Ovary (tissue), 9 donors: ENCODE measurements around the gene TMEM132D. TPM values are rescaled to one million over a fixed set of nuclear protein-coding genes. Genes with fewer than 3 reads are reported as not detected.

Experiments used
- DNase-seq, 5 donors: peaks; one replicate each; pipeline ENCODE4 v3.0.0-alpha.2; 2019 to 2020
- H3K27ac ChIP-seq, 2 donors: fragments of 200-600 bp; one replicate each; pipeline versions ENCODE4 v1.5.1 to v1.8.0; 2019 to 2022
- H3K27me3 ChIP-seq: fragments of 200-600 bp; one replicate; pipeline ENCODE4 v1.8.0; 2022
- H3K36me3 ChIP-seq: fragments of 200-600 bp; sonication (generic); one replicate; pipeline ENCODE4 v1.5.1; 2019
- H3K4me1 ChIP-seq: one replicate; pipeline ENCODE4 v1.8.1; 2013; ENCODE audit warnings: mild to moderate bottlenecking, moderate library complexity; ENCODE audit not compliant: insufficient read depth
- H3K4me3 ChIP-seq: fragments of 200-600 bp; sonication (generic); one replicate; pipeline ENCODE4 v1.5.1; 2017
- H3K9me3 ChIP-seq, 2 donors: fragments of 200-600 bp in 1 of 2; sonication (generic) in 1 of 2; one replicate each; pipeline versions ENCODE4 v1.5.1 to v1.8.1; 2013 to 2019; ENCODE audit warnings: mild to moderate bottlenecking in 1 of 2, moderate library complexity in 1 of 2
- EP300 ChIP-seq: sonication (generic); formaldehyde crosslinking; IDR thresholded peaks from one replicate; pipeline ENCODE4 v1.6.1; 2017; ENCODE audit warnings: antibody characterized with exemption
- POLR2A ChIP-seq: fragments of 450-650 bp; IDR thresholded peaks from one replicate; pipeline ENCODE4 v1.6.1; 2017; ENCODE audit warnings: antibody characterized with exemption, mild to moderate bottlenecking, moderate library complexity
- WGBS, 3 donors: extraction: QIAGEN DNeasy Blood & Tissue Kit in 1 of 3; methylation state at CpG; one replicate each; pipeline versions ENCODE4 v1.1.5 to v1.1.7; 2013 to 2017; 5-methylcytosine and 5-hydroxymethylcytosine counted together
- intact Hi-C, 4 donors: fragments of 100-400 bp; cut with DNase I; formaldehyde crosslinking; loops; one replicate each; pipeline versions ENCODE4 v1.11.0 to v1.15.1; 2022 to 2023
- polyA plus RNA-seq, 2 donors: library from polyadenylated mRNA; stranded (reverse); fragments of 200-250 nt in 1 of 2; fragments of 350-450 nt in 1 of 2; fragmentation: Illumina TruSeq in 1 of 2; extraction: RNeasy Lipid Tissue Mini Kit (QIAGEN cat#74804) in 1 of 2; gene quantifications; one replicate each; pipeline ENCODE4 v1.2.3, GENCODE V29; 2013 to 2014
- total RNA-seq, 7 donors: library from RNA; depleted of rRNA in 2 of 7; stranded (reverse); fragments of >200 nt in 2 of 7; fragmentation: NEBNext Ultra II Directional in 3 of 7; extraction: Animal tissue kit (Norgen Biotek cat#: 25700) in 3 of 7; gene quantifications; one replicate each; pipeline versions ENCODE4 v1.1.0 to v1.2.4, GENCODE V29; 2016 to 2023
- TF ChIP-seq, protein P1 (sequence below), 3 donors: fragments of 450-650 bp in 2 of 3; fragments of 200-600 bp in 1 of 3; IDR thresholded peaks; one replicate each; pipeline versions ENCODE4 v1.5.1 to v1.8.0; 2016 to 2022; ENCODE audit warnings: antibody characterized with exemption in 3 of 3, mild to moderate bottlenecking in 1 of 3
- donor health status: DM: no; HTN: no; CAD: no; lungs with moderate emphysema.
- donor health status: DM: no; HTN: no; CAD: no.
- donor health status: Bipolar disorder and iron deficiency.
- donor health status: DM: yes; HTN: yes; CAD: no.
- donor health status: DM: no; HTN: no; CAD: no.
- donor health status: DM: yes; HTN: yes; CAD: no.

Gene TMEM132D
- total and polyA plus RNA-seq, 9 donors: 0.04 TPM; not detected in 8

GRCh38 chr12:129213551-129213950 is 690.3 kb downstream of the TMEM132D start:
- no peaks in the 10 kb centered on the region for H3K4me1 ChIP-seq
- H3K27ac ChIP-seq: no peak overlapping the region
- no peak for DNase-seq
- H3K4me3 ChIP-seq: no peak overlapping the region
- H3K9me3 ChIP-seq: no peaks in the 10 kb centered on the region
- H3K27me3 ChIP-seq: no peaks in the 10 kb centered on the region
- no peaks in the 10 kb centered on the region for H3K36me3 ChIP-seq
- WGBS, 3 donors: 62 to 77% (median 66%) methylated on average over 4 of the region's 4 CpGs
- intact Hi-C loops: no loop called here
- TF ChIP-seq, protein P1, sequence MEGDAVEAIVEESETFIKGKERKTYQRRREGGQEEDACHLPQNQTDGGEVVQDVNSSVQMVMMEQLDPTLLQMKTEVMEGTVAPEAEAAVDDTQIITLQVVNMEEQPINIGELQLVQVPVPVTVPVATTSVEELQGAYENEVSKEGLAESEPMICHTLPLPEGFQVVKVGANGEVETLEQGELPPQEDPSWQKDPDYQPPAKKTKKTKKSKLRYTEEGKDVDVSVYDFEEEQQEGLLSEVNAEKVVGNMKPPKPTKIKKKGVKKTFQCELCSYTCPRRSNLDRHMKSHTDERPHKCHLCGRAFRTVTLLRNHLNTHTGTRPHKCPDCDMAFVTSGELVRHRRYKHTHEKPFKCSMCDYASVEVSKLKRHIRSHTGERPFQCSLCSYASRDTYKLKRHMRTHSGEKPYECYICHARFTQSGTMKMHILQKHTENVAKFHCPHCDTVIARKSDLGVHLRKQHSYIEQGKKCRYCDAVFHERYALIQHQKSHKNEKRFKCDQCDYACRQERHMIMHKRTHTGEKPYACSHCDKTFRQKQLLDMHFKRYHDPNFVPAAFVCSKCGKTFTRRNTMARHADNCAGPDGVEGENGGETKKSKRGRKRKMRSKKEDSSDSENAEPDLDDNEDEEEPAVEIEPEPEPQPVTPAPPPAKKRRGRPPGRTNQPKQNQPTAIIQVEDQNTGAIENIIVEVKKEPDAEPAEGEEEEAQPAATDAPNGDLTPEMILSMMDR (IDR thresholded peaks at IDR 0.05): no peak
- no peak for TF ChIP-seq POLR2A
- no peak for TF ChIP-seq EP300

- Histone ChIP-seq H3K4me3 (no peak overlapping the region), H3K27me3 (no peaks in the 10 kb centered on the region), H3K27ac (no peak overlapping the region), H3K4me1 (no peaks in the 10 kb centered on the region), H3K9me3 (no peaks in the 10 kb centered on the region), H3K36me3 (no peaks in the 10 kb centered on the region)
- WGBS, 3 donors: 60 to 67% (median 61%) methylated on average over 11 of the region's 11 CpGs
- TF ChIP-seq POLR2A (no peak), EP300 (no peak)
- TF ChIP-seq, protein P1 (IDR thresholded peaks at IDR 0.05): no peak
- no peak for DNase-seq
- intact Hi-C loops: no loop called here
Observed at GRCh38 chr12:129211862-129212630, 691.8 kb downstream of the TMEM132D start.

GRCh38 chr12:129208566-129208965 is 695.3 kb downstream of the TMEM132D start:
- no peaks in the 10 kb centered on the region for H3K36me3 ChIP-seq
- H3K27ac ChIP-seq: no peak overlapping the region
- DNase-seq: no peak
- no peaks in the 10 kb centered on the region for H3K4me1 ChIP-seq
- intact Hi-C loops: no loop called here
- H3K4me3 ChIP-seq: no peak overlapping the region
- H3K27me3 ChIP-seq: no peaks in the 10 kb centered on the region
- H3K9me3 ChIP-seq: no peaks in the 10 kb centered on the region
- TF ChIP-seq EP300 (no peak), POLR2A (no peak)
- TF ChIP-seq, protein P1 (IDR thresholded peaks at IDR 0.05): no peak
- 50 to 60% (median 59%) methylated on average over 9 of the region's 9 CpGs for WGBS, 3 donors

DNA sequence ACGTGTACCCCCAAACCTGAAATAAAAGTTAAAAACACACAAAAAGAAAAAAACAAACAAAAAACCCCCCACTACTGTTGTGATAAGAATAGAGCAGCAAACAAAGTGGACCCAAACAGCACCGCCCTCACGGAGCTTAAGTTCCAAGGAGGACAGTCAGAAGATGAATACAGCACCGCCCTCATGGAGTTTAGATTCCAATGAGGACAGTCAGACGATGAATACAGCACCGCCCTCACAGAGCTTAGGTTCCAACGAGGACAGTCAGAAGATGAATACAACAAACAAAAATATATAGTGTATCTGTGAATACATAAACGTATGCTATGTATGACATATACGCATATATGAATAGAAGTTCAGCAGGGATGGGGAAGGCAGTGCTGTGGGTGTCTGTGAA is 696.7 kb downstream of the TMEM132D start:
- Histone ChIP-seq H3K27ac (no peak overlapping the region), H3K4me3 (no peak overlapping the region), H3K36me3 (no peaks in the 10 kb centered on the region), H3K9me3 (no peaks in the 10 kb centered on the region), H3K27me3 (no peaks in the 10 kb centered on the region), H3K4me1 (no peaks in the 10 kb centered on the region)
- no peak for TF ChIP-seq EP300
- TF ChIP-seq POLR2A: no peak
- TF ChIP-seq, protein P1 (IDR thresholded peaks at IDR 0.05): no peak
- WGBS, 3 donors: 77 to 85% (median 82%) methylated on average over 9 of the region's 9 CpGs
- DNase-seq: no peak
- intact Hi-C loops: no loop called here
